A549 (cell line): ENCODE measurements around the gene NRXN3. TPM values are rescaled to one million over a fixed set of nuclear protein-coding genes. Genes with fewer than 3 reads are reported as not detected.

Experiments used
- ATAC-seq, 2 experiments: fragments of 200-7000 bp in 1 of 2; fragments of >200 bp in 1 of 2; cut with Nextera tagmentation in 1 of 2; cut with Tn5 transposase in 1 of 2; 3 replicates each; pipeline versions ENCODE4 v1.8.0 to v1.9.1; 2018 to 2020; ENCODE audit warnings: mild to moderate bottlenecking in 1 of 2, moderate library complexity in 1 of 2
- CTCF ChIA-PET: fragments of 300-600 bp; sonication (Branson Sonifier 250); formaldehyde crosslinking; extraction: SDS; loops from one replicate; lab custom pipeline; 2021; ENCODE audit warnings: antibody characterized with exemption, inconsistent platforms; lab: Yijun Ruan, JAX
- POLR2A ChIA-PET: fragments of 350-600 bp; formaldehyde crosslinking; extraction: SDS; loops from one replicate; lab custom pipeline; 2021; ENCODE audit warnings: antibody characterized with exemption, inconsistent platforms; lab: Yijun Ruan, JAX
- DNase-seq, 2 experiments: peaks; one replicate each; pipeline versions ENCODE4 v3.0.0 to v3.0.0-alpha.2; 2011 to 2016; ENCODE audit warnings: low read depth in 1 of 2, low spot score in 1 of 2
- FAIRE-seq: peaks from 2 replicates; lab custom pipeline; 2011; peaks lifted over from hg19 to GRCh38; lab: Jason Lieb, UNC
- H3K27ac ChIP-seq, 2 experiments: fragments of >200 bp; sonication (Bioruptor Twin); formaldehyde crosslinking; 3 replicates each; pipeline ENCODE4 v1.5.1; 2016 to 2017
- H3K4me1 ChIP-seq: fragments of >200 bp; sonication (Bioruptor Twin); formaldehyde crosslinking; 3 replicates; pipeline ENCODE4 v1.6.1; 2016
- H3K4me2 ChIP-seq: fragments of >200 bp; sonication (Bioruptor Twin); formaldehyde crosslinking; 3 replicates; pipeline ENCODE4 v1.6.1; 2016
- H3K4me3 ChIP-seq: fragments of >200 bp; sonication (Bioruptor Twin); formaldehyde crosslinking; 3 replicates; pipeline ENCODE4 v1.5.1; 2016
- H3K9me3 ChIP-seq: fragments of >200 bp; sonication (Bioruptor Twin); formaldehyde crosslinking; 3 replicates; pipeline ENCODE4 v1.6.1; 2016
- EHF ChIP-seq: fragments of 250-450 bp; sonication (Bioruptor Pico); IDR thresholded peaks from 2 replicates; pipeline ENCODE4 v1.5.0; 2020; ENCODE audit warnings: mild to moderate bottlenecking
- EHMT2 ChIP-seq: fragments of 200-600 bp; sonication (generic); IDR thresholded peaks from 2 replicates; pipeline ENCODE4 v1.6.1; 2016; ENCODE audit warnings: antibody characterized with exemption, low read depth, mild to moderate bottlenecking, moderate library complexity
- GATA3 ChIP-seq: IDR thresholded peaks from 2 replicates; pipeline ENCODE4 v1.6.1; 2012; ENCODE audit warnings: borderline replicate concordance
- HEYL ChIP-seq: fragments of 250-450 bp; sonication (Bioruptor Pico); IDR thresholded peaks from 2 replicates; pipeline ENCODE4 v1.8.0; 2021; ENCODE audit warnings: mild to moderate bottlenecking, moderate library complexity
- HOXA7 ChIP-seq: fragments of 250-450 bp; sonication (Bioruptor Pico); IDR thresholded peaks from 2 replicates; pipeline ENCODE4 v1.5.0; 2020; ENCODE audit warnings: mild to moderate bottlenecking, moderate library complexity
- HOXB13 ChIP-seq: fragments of 250-450 bp; sonication (Bioruptor Pico); IDR thresholded peaks from 2 replicates; pipeline ENCODE4 v1.5.0; 2020; ENCODE audit warnings: low read depth, mild to moderate bottlenecking, moderate library complexity
- HOXB5 ChIP-seq: fragments of 250-450 bp; sonication (Bioruptor Pico); IDR thresholded peaks from 2 replicates; pipeline ENCODE4 v1.5.0; 2020; ENCODE audit warnings: mild to moderate bottlenecking, moderate library complexity
- MAFK ChIP-seq: fragments of 450-650 bp; IDR thresholded peaks from 2 replicates; pipeline ENCODE4 v1.6.1; 2014; ENCODE audit not compliant: partially characterized antibody
- MAZ ChIP-seq: fragments of 150-350 bp; IDR thresholded peaks from 2 replicates; pipeline ENCODE4 v1.6.1; 2014; ENCODE audit warnings: antibody characterized with exemption, low read depth, low read length, borderline replicate concordance
- MYC ChIP-seq: IDR thresholded peaks from 2 replicates; pipeline ENCODE4 v1.6.1; 2012; ENCODE audit warnings: mild to moderate bottlenecking, inconsistent platforms, low read length, improper control_type of control experiment, borderline replicate concordance
- NFE2L2 ChIP-seq: fragments of 150-350 bp; conservative IDR thresholded peaks from 2 replicates; pipeline ENCODE4 v1.6.1; 2014; ENCODE audit warnings: low read length
- NPAS2 ChIP-seq: fragments of 250-450 bp; sonication (Bioruptor Pico); IDR thresholded peaks from 2 replicates; pipeline ENCODE4 v1.8.0; 2022; ENCODE audit warnings: mild to moderate bottlenecking, moderate library complexity, borderline replicate concordance
- NR3C1 ChIP-seq: fragments of >200 bp; sonication (Bioruptor Twin); formaldehyde crosslinking; IDR thresholded peaks from 3 replicates; pipeline ENCODE4 v1.6.1; 2017
- PHF8 ChIP-seq: fragments of 200-600 bp; sonication (generic); IDR thresholded peaks from 2 replicates; pipeline ENCODE4 v1.6.1; 2016; ENCODE audit warnings: low read depth, mild to moderate bottlenecking, antibody characterized with exemption, moderate library complexity, borderline replicate concordance
- POLR2A ChIP-seq: IDR thresholded peaks from 2 replicates; pipeline ENCODE4 v1.6.1; 2012; ENCODE audit warnings: mild to moderate bottlenecking, low read length
- RCOR1 ChIP-seq: fragments of 150-350 bp; IDR thresholded peaks from 2 replicates; pipeline ENCODE4 v1.6.1; 2014; ENCODE audit warnings: antibody characterized with exemption, low read length, low read depth
- RFX5 ChIP-seq: fragments of 450-650 bp; IDR thresholded peaks from 2 replicates; pipeline ENCODE4 v1.7.1; 2014; ENCODE audit warnings: antibody characterized with exemption, mild to moderate bottlenecking, moderate library complexity
- ZC3H11A ChIP-seq: fragments of 450-650 bp; IDR thresholded peaks from 2 replicates; pipeline ENCODE4 v1.6.1; 2014; ENCODE audit warnings: antibody characterized with exemption, mild to moderate bottlenecking
- WGBS: methylation state at CpG from one replicate; pipeline ENCODE4 v1.1.6; 2017; ENCODE audit errors: missing lambda C conversion rate; 5-methylcytosine and 5-hydroxymethylcytosine counted together
- polyA plus RNA-seq, 4 experiments: library from polyadenylated mRNA; depleted of rRNA in 3 of 4; stranded (reverse); fragments of >200 nt; fragmentation: RNase III in 1 of 4; extraction: RNeasy Plus Mini Kit Qiagen cat#74134 plus additional on column Dnase treatment in 1 of 4; gene quantifications; 2 replicates in 3 of 4; 3 replicates in 1 of 4; pipeline ENCODE4 v1.2.3, GENCODE V29; 2011 to 2017
- TF ChIP-seq, protein P1 (sequence below): fragments of 250-450 bp; sonication (Bioruptor Pico); IDR thresholded peaks from 2 replicates; pipeline ENCODE4 v1.5.0; 2020; ENCODE audit warnings: low read depth, mild to moderate bottlenecking, moderate library complexity
- TF ChIP-seq, protein P2 (sequence below): fragments of >200 bp; sonication (Bioruptor Twin); formaldehyde crosslinking; IDR thresholded peaks from 2 replicates; pipeline ENCODE4 v1.6.1; 2016
- TF ChIP-seq, protein P3 (sequence below): fragments of 250-450 bp; sonication (Bioruptor Pico); IDR thresholded peaks from 2 replicates; pipeline ENCODE4 v1.5.0; 2021; ENCODE audit warnings: mild to moderate bottlenecking, moderate library complexity, borderline replicate concordance
- TF ChIP-seq, protein P4 (sequence below): fragments of 450-650 bp; IDR thresholded peaks from 2 replicates; pipeline ENCODE4 v1.6.1; 2014; ENCODE audit warnings: antibody characterized with exemption
- TF ChIP-seq, protein P5 (sequence below): IDR thresholded peaks from 2 replicates; pipeline ENCODE4 v1.6.1; 2012

Gene NRXN3
- polyA plus RNA-seq, 2 of the 4 experiments (the other 2 are of a cell fraction), result 0.62 to 2.3 TPM

GRCh38 chr14:79834868-79835267 is 1664.7 kb downstream of the NRXN3 start (continued):
- TF ChIP-seq MAFK (no peak), HEYL (no peak)
- TF ChIP-seq, all 56 proteins: peak for 0

DNA sequence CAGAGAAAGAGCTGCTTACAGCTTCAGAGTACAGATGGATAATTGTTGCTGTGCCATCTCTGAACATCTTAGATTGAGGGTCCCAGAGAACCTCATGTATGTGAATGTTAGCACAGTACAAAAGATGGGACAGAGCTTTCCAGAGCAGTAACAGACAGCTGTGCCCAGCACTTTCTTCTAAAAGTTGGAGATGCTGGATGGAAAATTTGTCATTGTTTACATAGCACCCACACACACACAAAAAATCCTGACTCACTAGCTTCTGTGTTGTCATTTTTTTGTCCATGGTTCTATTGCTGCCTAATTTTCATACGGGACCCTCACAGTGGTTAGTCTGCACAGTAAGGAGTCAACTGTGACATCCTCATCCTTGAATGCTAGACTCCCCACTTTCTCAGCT is 1666.4 kb downstream of the NRXN3 start:
- no peak for DNase-seq
- no peak for ATAC-seq
- Histone ChIP-seq H3K4me3 (no peak overlapping the region), H3K9me3 (no peaks in the 10 kb centered on the region), H3K4me1 (no peaks in the 10 kb centered on the region), H3K4me2 (no peak overlapping the region), H3K27ac (no peak overlapping the region)
- CTCF ChIA-PET, result interaction anchor here (1.8 kb wide), 1 partner anchor 26 kb away, joined by 4 read pairs; no protein-coding TSS in a partner anchor
- no peak for FAIRE-seq
- 14% methylated on average over 1 of the region's 1 CpG for WGBS
- TF ChIP-seq, protein P1, sequence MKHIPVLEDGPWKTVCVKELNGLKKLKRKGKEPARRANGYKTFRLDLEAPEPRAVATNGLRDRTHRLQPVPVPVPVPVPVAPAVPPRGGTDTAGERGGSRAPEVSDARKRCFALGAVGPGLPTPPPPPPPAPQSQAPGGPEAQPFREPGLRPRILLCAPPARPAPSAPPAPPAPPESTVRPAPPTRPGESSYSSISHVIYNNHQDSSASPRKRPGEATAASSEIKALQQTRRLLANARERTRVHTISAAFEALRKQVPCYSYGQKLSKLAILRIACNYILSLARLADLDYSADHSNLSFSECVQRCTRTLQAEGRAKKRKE, result no peak
- TF ChIP-seq GATA3 (no peak), EHF (CRISPR knock-in tag) (no peak), NR3C1 (no peak), PHF8 (no peak), HOXA7 (CRISPR knock-in tag) (no peak), POLR2A (no peak), MAZ (no peak), NFE2L2 (no peak), HOXB5 (no peak), HOXB13 (CRISPR knock-in tag) (no peak), EHMT2 (no peak), MYC (no peak), NPAS2 (no peak), RFX5 (no peak)
- TF ChIP-seq, protein P2, sequence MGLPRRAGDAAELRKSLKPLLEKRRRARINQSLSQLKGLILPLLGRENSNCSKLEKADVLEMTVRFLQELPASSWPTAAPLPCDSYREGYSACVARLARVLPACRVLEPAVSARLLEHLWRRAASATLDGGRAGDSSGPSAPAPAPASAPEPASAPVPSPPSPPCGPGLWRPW, result no peak
- TF ChIP-seq, protein P3, sequence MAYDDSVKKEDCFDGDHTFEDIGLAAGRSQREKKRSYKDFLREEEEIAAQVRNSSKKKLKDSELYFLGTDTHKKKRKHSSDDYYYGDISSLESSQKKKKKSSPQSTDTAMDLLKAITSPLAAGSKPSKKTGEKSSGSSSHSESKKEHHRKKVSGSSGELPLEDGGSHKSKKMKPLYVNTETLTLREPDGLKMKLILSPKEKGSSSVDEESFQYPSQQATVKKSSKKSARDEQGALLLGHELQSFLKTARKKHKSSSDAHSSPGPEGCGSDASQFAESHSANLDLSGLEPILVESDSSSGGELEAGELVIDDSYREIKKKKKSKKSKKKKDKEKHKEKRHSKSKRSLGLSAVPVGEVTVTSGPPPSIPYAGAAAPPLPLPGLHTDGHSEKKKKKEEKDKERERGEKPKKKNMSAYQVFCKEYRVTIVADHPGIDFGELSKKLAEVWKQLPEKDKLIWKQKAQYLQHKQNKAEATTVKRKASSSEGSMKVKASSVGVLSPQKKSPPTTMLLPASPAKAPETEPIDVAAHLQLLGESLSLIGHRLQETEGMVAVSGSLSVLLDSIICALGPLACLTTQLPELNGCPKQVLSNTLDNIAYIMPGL (CRISPR knock-in tag), result no peak
- TF ChIP-seq, protein P4, sequence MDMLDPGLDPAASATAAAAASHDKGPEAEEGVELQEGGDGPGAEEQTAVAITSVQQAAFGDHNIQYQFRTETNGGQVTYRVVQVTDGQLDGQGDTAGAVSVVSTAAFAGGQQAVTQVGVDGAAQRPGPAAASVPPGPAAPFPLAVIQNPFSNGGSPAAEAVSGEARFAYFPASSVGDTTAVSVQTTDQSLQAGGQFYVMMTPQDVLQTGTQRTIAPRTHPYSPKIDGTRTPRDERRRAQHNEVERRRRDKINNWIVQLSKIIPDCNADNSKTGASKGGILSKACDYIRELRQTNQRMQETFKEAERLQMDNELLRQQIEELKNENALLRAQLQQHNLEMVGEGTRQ, result no peak
- TF ChIP-seq, protein P5, sequence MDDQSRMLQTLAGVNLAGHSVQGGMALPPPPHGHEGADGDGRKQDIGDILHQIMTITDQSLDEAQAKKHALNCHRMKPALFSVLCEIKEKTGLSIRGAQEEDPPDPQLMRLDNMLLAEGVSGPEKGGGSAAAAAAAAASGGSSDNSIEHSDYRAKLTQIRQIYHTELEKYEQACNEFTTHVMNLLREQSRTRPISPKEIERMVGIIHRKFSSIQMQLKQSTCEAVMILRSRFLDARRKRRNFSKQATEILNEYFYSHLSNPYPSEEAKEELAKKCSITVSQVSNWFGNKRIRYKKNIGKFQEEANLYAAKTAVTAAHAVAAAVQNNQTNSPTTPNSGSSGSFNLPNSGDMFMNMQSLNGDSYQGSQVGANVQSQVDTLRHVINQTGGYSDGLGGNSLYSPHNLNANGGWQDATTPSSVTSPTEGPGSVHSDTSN, result no peak
- TF ChIP-seq, all 56 proteins: peak for 0
- POLR2A ChIA-PET, result no interaction called here

DNA sequence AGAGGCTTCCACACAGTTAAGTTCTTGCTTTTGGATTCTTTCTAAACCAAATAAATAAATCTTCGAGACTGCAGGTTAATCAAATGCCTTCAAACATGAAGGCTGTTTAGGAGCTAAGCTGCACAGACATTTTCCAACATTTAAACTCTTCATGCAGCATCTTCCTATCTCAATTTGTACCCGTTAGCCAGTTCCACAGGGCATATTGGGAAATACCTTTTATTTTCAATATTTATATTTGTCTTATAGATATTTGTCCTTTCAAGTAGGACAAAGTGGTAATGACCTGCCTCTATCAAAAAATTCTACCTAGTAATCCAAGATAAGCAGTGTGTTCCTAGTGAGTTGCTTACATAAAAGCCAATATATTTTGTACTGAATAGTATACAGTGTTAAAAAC is 1667.5 kb downstream of the NRXN3 start:
- CTCF ChIA-PET, result no interaction called here
- TF ChIP-seq RFX5, result no peak
- TF ChIP-seq, protein P1, result no peak
- no peak for TF ChIP-seq GATA3
- no peak for TF ChIP-seq EHMT2
- no peak for TF ChIP-seq RCOR1
- no peak for TF ChIP-seq NR3C1
- TF ChIP-seq HEYL, result no peak
- no peak for TF ChIP-seq ZC3H11A
- Histone ChIP-seq H3K4me1 (no peaks in the 10 kb centered on the region), H3K4me3 (no peak overlapping the region), H3K27ac (no peak overlapping the region), H3K9me3 (no peaks in the 10 kb centered on the region), H3K4me2 (no peak overlapping the region)
- no peak for ATAC-seq
- POLR2A ChIA-PET, result no interaction called here
- 16% methylated on average over 2 of the region's 2 CpGs for WGBS
- no peak for DNase-seq
- no peak for FAIRE-seq
